OCI-LY7 (cell line): ENCODE results near the gene FLNB. TPM values are rescaled to one million over a fixed set of nuclear protein-coding genes. Genes with fewer than 3 reads are reported as not detected.

ENCODE experiments used
- BruUV-seq: library from RNA; stranded (reverse); fragments of 400-500 nt; replicated peaks from 2 replicates; lab custom pipeline; 2021; lab: Mats Ljungman, UMichigan
- CTCF ChIA-PET: fragments of 300-600 bp; sonication (Branson Sonifier 250); formaldehyde crosslinking; loops from one replicate; lab custom pipeline; 2022; ENCODE audit warnings: antibody characterized with exemption; ENCODE audit not compliant: unreplicated experiment; lab: Charles Lee
- POLR2A ChIA-PET: fragments of 300-600 bp; sonication (Branson Sonifier 250); formaldehyde crosslinking; loops from one replicate; lab custom pipeline; 2022; ENCODE audit warnings: antibody characterized with exemption; lab: Charles Lee
- DNase-seq: peaks from one replicate; pipeline ENCODE4 v3.0.0-alpha.2; 2015; ENCODE audit warnings: low spot score
- H2AFZ ChIP-seq: fragments of 200-600 bp; sonication (generic), shearing (Covaris generic); 2 replicates; pipeline ENCODE4 v1.6.1; 2014; ENCODE audit warnings: mild to moderate bottlenecking, antibody characterized with exemption, low read length, moderate library complexity
- H3K27ac ChIP-seq: fragments of 200-600 bp; sonication (generic); 2 replicates; pipeline ENCODE4 v1.5.1; 2014; ENCODE audit warnings: mixed run types, low read depth, mild to moderate bottlenecking, moderate library complexity, low read length, inconsistent platforms; ENCODE audit not compliant: poor library complexity, severe bottlenecking
- H3K36me3 ChIP-seq: fragments of 200-600 bp; sonication (generic); 2 replicates; pipeline ENCODE4 v1.6.1; 2014; ENCODE audit warnings: mild to moderate bottlenecking, antibody characterized with exemption, low read length, moderate library complexity, mixed read lengths; ENCODE audit not compliant: insufficient read depth
- H3K4me1 ChIP-seq: fragments of 200-600 bp; sonication (generic); 2 replicates; pipeline ENCODE4 v1.5.1; 2014; ENCODE audit warnings: mild to moderate bottlenecking, low read length; ENCODE audit not compliant: insufficient read depth, poor library complexity, severe bottlenecking
- H3K4me2 ChIP-seq: fragments of 200-600 bp; sonication (generic); 2 replicates; pipeline ENCODE4 v1.6.1; 2014; ENCODE audit warnings: mild to moderate bottlenecking, low read length
- H3K4me3 ChIP-seq: fragments of 200-600 bp; sonication (generic); 2 replicates; pipeline ENCODE4 v1.5.1; 2014; ENCODE audit warnings: mild to moderate bottlenecking, low read depth, low read length; ENCODE audit not compliant: poor library complexity, severe bottlenecking
- H3K79me2 ChIP-seq: fragments of 200-600 bp; sonication (generic); 2 replicates; pipeline ENCODE4 v1.6.1; 2016; ENCODE audit warnings: low read depth, mild to moderate bottlenecking, low read length, moderate library complexity, mixed read lengths; ENCODE audit not compliant: insufficient read depth
- H3K9me2 ChIP-seq: fragments of 200-600 bp; sonication (generic); 2 replicates; pipeline ENCODE4 v1.6.1; 2016; ENCODE audit warnings: mild to moderate bottlenecking, low read length, mixed read lengths; ENCODE audit not compliant: insufficient read depth
- H3K9me3 ChIP-seq: fragments of 200-600 bp; sonication (generic); 2 replicates; pipeline ENCODE4 v1.6.1; 2014; ENCODE audit warnings: mild to moderate bottlenecking, mixed run types, low read length, mixed read lengths
- H4K20me1 ChIP-seq: fragments of 200-600 bp; sonication (generic); 2 replicates; pipeline ENCODE4 v1.6.1; 2014; ENCODE audit warnings: mild to moderate bottlenecking, antibody characterized with exemption, low read length, moderate library complexity, mixed read lengths; ENCODE audit not compliant: insufficient read depth
- CTCF ChIP-seq: fragments of 200-600 bp; sonication (generic); conservative IDR thresholded peaks from 2 replicates; pipeline ENCODE4 v1.5.1; 2014; ENCODE audit warnings: mild to moderate bottlenecking, antibody characterized with exemption, low read length, moderate library complexity, mixed read lengths
- EZH2phosphoT487 ChIP-seq: fragments of 200-600 bp; sonication (generic); IDR thresholded peaks from 2 replicates; pipeline ENCODE4 v1.6.1; 2018; ENCODE audit warnings: low read depth, borderline replicate concordance, mild to moderate bottlenecking, mixed run types, antibody characterized with exemption, low read length, moderate library complexity, mixed read lengths
- intact Hi-C: fragments of 100-400 bp; cut with micrococcal nuclease; formaldehyde crosslinking; loops from one replicate; pipeline ENCODE4 v1.10.0; 2022; ENCODE audit not compliant: unreplicated experiment
- total RNA-seq, 2 experiments: library from RNA; depleted of rRNA in 1 of 2; stranded (reverse); fragments of >200 nt in 1 of 2; shearing (Covaris generic) in 1 of 2; gene quantifications; 2 replicates each; pipeline ENCODE4 v1.2.3, GENCODE V29; 2014 to 2022

The FLNB gene
- total RNA-seq, 2 experiments from 2014 or later = 29.9 to 39.1 TPM

- Histone ChIP-seq H3K79me2 (no peaks in the 10 kb centered on the region), H3K9me2 (no peaks in the 10 kb centered on the region), H3K9me3 (no peaks in the 10 kb centered on the region), H3K4me2 (no peak overlapping the region), H3K4me1 (no peaks in the 10 kb centered on the region), H3K36me3 (peaks cover 45% of the 10 kb centered on the region), H4K20me1 (no peaks in the 10 kb centered on the region), H3K27ac (no peak overlapping the region), H2AFZ (no peak overlapping the region), H3K4me3 (no peak overlapping the region)
- POLR2A ChIA-PET = interaction anchor here (0.6 kb wide), 1 partner anchor 321 kb away, joined by 3 read pairs; no protein-coding TSS in a partner anchor
- intact Hi-C loops = no loop called here
- no peak for TF ChIP-seq CTCF
- no peak for TF ChIP-seq EZH2phosphoT487
- CTCF ChIA-PET = no interaction called here
- no peak for DNase-seq
- no TSS peak for BruUV-seq
Measured at GRCh38 chr3:58131101-58131825, 123.0 kb downstream of the FLNB start.

GRCh38 chr3:58132850-58133249 is 124.6 kb downstream of the FLNB start:
- H3K9me2 ChIP-seq = no peaks in the 10 kb centered on the region
- H3K27ac ChIP-seq = no peak overlapping the region
- H2AFZ ChIP-seq = no peak overlapping the region
- ChIA-PET POLR2A (interaction anchor here (0.9 kb wide), 1 partner anchor 147 kb away, joined by 3 read pairs; no protein-coding TSS in a partner anchor), CTCF (no interaction called here)
- no peaks in the 10 kb centered on the region for H3K4me1 ChIP-seq
- H3K79me2 ChIP-seq = no peaks in the 10 kb centered on the region
- no peak overlapping the region for H3K4me3 ChIP-seq
- H3K9me3 ChIP-seq = no peaks in the 10 kb centered on the region
- no peaks in the 10 kb centered on the region for H4K20me1 ChIP-seq
- intact Hi-C loops = no loop called here
- peaks cover 49% of the 10 kb centered on the region; the same call in 1 of the 2 replicates for H3K36me3 ChIP-seq
- DNase-seq = no peak
- TF ChIP-seq CTCF (no peak), EZH2phosphoT487 (no peak)
- no peak overlapping the region for H3K4me2 ChIP-seq
- BruUV-seq = no TSS peak

GRCh38 chr3:58134468-58134867 is 126.2 kb downstream of the FLNB start:
- H3K27ac ChIP-seq = no peak overlapping the region
- no peaks in the 10 kb centered on the region for H3K79me2 ChIP-seq
- H3K4me3 ChIP-seq = no peak overlapping the region
- H3K9me2 ChIP-seq = no peaks in the 10 kb centered on the region
- no peaks in the 10 kb centered on the region for H3K4me1 ChIP-seq
- no peaks in the 10 kb centered on the region for H3K9me3 ChIP-seq
- intact Hi-C loops = no loop called here
- CTCF ChIA-PET = no interaction called here
- POLR2A ChIA-PET = no interaction called here
- H2AFZ ChIP-seq = no peak overlapping the region
- no peak overlapping the region for H3K4me2 ChIP-seq
- no TSS peak for BruUV-seq
- no peaks in the 10 kb centered on the region for H4K20me1 ChIP-seq
- TF ChIP-seq EZH2phosphoT487 (no peak), CTCF (no peak)
- H3K36me3 ChIP-seq = peaks cover 55% of the 10 kb centered on the region
- no peak for DNase-seq
